GM12874 (cell line): ENCODE measurements around the gene UPB1.

Experiments used
- TF ChIP-seq, protein P1 (sequence below): IDR thresholded peaks from 2 replicates; pipeline ENCODE4 v1.5.1; 2011; ENCODE audit warnings: low read depth, mild to moderate bottlenecking, control low read depth, low read length, moderate library complexity; ENCODE audit not compliant: insufficient read depth

Gene UPB1

DNA sequence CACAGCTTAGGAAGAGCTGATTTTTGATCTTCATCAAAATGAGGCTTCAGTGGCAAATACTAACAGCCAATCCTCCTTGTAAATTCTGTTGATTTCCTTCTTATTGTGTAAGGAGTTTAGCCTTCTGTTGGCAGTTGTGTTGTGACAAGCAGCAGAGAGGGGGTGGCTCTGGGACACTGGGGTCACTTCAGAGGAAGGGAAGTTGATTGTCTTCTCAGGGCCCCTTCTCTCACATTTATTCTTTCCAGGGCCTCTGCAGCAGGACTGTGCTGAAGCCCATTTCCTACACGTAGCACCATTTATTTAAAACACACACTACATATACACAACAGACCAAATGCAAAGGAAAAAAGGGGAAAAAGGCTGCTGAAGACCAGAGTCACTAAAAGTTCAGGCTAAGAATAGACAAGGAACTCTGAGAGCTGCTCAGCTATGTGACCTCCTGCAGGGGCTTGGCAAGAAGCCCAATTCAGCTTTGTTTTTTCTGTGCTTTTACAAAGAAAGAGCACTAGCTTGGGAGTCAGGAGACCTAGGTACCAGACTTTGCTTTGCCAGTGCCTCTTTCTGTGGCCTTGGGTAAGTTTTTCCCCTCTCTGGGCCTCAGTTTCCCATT lies 28.3 kb upstream of the UPB1 start:
- TF ChIP-seq, protein P1, sequence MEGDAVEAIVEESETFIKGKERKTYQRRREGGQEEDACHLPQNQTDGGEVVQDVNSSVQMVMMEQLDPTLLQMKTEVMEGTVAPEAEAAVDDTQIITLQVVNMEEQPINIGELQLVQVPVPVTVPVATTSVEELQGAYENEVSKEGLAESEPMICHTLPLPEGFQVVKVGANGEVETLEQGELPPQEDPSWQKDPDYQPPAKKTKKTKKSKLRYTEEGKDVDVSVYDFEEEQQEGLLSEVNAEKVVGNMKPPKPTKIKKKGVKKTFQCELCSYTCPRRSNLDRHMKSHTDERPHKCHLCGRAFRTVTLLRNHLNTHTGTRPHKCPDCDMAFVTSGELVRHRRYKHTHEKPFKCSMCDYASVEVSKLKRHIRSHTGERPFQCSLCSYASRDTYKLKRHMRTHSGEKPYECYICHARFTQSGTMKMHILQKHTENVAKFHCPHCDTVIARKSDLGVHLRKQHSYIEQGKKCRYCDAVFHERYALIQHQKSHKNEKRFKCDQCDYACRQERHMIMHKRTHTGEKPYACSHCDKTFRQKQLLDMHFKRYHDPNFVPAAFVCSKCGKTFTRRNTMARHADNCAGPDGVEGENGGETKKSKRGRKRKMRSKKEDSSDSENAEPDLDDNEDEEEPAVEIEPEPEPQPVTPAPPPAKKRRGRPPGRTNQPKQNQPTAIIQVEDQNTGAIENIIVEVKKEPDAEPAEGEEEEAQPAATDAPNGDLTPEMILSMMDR = no peak

DNA sequence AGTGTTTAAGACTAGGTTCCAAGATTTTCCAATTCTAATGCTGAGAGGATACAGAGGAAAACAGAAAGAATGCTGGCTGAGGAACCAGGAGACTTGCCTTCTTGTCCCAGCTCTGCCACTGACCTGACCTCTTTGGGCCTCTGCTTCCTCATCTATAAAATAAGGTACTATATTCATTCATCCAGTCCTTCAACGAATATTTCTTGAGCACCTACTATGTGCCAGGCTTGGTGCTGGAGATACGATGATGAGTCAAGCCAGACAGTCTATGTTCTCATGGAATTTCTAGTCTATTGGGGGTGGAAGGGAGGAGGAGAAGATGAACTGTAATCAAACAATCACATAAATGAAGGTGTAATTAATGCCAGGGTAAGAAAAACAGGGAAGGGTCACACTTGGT lies 27.8 kb upstream of the UPB1 start:
- TF ChIP-seq, protein P1 = no peak

DNA sequence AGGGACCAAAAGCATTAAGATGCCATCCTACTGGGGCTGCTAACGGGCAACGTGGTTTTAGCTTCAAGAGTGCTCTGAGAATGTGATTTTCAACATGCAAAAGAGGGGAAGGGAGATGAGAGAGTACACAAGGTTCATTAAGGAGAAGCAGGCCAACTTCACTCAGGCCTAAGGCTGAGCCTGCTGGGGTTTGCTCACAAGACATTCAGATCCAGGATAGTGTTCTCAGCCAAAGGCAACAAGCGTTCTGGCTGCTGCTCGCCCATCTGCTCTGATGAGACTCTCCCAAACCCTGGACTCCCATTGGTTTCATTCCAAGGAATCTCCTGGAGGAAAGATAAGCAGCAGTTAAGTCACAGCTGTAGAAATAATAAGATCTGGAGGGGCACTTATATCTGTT lies 23.6 kb upstream of the UPB1 start:
- TF ChIP-seq, protein P1 = no peak

DNA sequence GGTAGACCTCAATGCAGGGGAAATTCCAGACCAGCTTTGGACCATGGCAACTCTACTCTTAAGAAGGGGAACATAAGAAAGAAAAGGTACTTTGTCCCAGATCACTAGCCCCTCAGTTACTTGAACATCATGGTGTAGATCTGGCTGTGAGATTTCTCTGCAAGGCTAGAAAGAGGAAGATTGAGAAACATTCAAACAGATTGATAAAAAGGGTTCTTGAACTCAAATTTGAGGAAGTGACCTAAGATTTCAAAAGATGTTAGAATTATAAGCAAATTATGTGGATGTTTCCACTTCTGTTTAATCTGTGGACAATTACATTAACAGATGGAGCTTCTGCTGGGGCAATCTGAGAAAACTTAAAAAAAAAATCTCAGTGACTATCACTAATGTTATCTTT lies 21.8 kb upstream of the UPB1 start:
- TF ChIP-seq, protein P1 = no peak

DNA sequence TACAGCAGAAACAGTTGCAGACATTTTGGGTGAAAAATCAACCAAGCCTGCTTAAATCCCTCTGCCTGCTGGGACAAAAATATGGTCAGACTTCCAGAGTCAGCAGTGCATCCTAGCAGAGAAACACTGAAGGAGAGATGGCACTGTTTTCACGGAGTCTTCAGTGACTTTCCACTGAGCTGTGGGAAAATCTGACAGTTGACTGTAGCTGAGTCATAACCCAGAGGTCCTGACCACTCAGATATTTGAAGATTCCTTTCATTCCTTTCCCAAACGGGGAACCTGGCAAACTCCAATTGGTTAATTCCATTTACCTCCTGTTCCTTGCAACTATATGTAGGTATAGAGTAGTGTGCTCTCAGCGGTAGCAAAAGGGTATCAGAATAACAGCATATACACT lies 20.9 kb upstream of the UPB1 start:
- TF ChIP-seq, protein P1 = no peak

DNA sequence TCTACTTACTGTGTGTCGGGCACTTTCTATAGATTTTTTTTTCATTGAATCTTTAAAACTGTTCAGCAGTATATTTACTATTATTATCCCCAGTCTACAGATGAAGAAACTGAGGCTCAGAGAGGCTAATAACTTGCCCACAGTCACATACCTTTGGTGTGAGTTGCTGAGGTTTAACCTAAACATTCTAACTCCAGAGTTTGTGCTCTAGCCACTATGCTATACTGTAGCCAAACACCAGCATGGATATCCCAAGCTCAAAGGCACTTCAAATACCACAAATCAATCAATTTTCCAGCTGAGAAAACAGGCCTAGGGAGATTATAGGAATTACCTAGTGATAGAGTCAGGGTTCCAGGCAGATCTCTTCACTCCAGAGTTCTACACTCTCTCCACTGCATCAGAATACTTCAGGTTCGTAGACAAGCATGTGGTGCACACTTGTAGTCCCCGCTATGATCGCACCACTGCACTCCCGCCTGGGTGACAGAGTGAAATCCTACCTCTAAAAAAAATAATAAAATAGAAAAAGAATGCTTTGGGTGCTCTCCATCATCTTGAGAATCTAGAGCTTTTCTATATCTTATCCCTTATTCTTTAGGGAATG lies 20.4 kb upstream of the UPB1 start:
- TF ChIP-seq, protein P1 = no peak

DNA sequence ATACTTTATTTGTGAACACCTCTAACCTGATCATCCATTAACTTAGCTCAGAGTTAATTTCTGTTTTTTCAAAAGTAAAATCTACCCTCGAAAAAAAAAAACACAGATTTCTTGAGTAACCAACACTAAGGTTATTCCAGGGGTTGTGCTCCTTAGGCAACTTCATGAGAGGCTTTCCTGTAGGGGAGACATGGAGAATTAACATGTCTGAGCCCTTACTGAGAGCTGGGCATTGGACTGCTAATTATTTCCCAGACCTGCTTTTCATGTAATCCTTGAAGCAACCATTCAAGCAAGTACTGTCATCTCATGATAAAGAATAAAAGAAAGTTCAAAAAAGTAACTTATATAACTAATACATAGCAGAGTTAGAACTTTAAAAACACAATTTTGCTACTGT lies 13.5 kb upstream of the UPB1 start:
- TF ChIP-seq, protein P1 = no peak

DNA sequence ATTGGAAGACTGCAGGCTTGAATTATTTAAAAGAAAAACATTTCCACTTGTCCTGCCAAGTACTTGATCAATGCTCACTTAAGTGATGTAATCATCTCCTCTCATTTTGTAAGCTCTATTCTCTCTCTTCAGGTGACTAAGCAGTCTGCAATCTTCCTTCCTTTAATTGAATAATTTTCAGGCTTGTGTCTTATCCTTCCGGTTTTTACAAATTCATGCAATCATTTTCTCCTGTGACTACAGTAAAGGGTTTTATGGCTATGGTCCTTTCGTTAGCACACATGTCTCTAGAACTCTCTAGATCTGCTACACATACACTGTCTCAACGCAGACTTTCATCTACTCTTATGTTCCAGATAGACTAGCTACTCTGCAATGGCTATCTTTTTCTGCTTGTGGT lies 12.6 kb upstream of the UPB1 start:
- TF ChIP-seq, protein P1 = no peak
